NCI-H2107 treated with DMSO at 0.1 percent for 48 hours (cell line): ENCODE data around the gene TMEM219.
A peak's percentile ranks its signal among the peaks of the same experiment; 100 is the strongest.

Experiments
- DNase-seq: peaks from one replicate; lab custom pipeline; 2025; ENCODE audit not compliant: unreplicated experiment; lab: John Stamatoyannopoulos, UW

The TMEM219 gene

GRCh38 chr16:29994600-29995323 is 32.9 kb downstream of the TMEM219 start:
- no peak for DNase-seq

GRCh38 chr16:29995324-29995910 is 33.5 kb downstream of the TMEM219 start, which contains the start of gene HIRIP3:
Gene HIRIP3 (minus strand): TSS chr16:29995617. CDS start chr16:29995605, 12 bp downstream.
- peak; percentile 70 for DNase-seq

DNA sequence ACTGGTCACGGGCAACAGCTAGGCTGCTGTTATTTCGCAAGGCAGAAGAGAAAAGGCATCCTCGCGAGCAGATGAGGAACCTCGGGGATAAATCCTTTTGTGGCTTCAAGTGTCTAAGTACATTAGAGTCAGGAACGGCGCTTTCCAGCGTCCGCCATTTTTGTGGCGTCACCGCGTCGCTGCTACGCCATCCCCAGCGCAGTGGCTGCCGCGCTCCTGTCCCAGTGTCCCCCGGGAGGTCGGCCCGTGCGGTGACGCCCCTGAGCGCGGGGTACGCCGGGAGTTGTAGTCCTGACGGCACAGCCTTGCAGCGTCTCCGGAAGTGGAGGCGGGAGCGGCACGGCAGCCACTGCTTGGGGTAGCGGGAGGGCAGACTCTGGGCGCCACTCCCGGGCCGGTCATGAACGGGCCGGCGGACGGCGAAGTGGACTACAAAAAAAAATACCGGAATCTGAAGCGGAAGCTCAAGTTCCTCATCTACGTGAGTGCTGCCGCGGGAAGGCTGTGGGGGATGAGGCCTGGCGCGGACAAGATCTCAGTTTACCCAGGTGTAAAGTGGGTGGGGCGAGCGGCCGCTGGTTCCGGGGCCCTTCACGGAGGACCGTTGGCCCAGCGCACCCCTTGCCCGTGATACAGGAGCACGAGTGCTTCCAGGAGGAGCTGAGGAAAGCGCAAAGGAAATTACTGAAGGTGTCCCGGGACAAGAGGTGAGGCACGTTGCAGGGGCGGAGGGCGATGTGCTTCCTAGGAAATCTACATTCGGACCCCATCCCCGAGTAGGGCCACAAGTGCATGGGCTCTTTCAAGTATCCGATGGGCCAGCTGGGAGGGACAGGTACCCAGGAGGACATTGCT is 34.3 kb downstream of the TMEM219 start, which contains the start of gene INO80E:
Gene INO80E (plus strand): TSS at position 331 of the 855 bp plus-strand sequence. CDS start 70 bp downstream, at position 401.
- peak; percentile 94 for DNase-seq

DNA sequence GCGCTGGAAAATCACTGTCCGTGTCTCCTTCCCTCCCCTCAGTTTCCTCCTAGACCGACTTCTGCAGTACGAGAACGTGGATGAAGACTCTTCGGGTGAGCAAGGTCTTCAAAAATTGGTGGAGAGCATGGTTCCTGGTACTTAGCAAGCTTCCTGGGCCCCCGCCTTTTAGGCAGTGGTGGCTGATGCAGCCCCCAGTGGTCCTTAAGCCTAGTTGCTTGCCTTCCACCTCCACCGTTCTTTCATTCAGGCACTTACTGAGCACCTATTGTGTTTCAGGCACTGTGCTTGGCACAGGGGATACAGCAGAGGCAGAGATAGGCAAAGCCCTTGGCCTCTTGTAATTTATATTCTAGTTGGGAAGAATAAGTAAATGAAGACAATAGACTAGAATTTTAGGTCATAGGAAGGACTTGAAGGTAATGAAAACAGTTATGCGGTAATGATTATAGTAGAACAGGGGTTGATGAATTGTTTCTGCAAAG is 34.9 kb downstream of the TMEM219 start:
- no peak for DNase-seq

DNA sequence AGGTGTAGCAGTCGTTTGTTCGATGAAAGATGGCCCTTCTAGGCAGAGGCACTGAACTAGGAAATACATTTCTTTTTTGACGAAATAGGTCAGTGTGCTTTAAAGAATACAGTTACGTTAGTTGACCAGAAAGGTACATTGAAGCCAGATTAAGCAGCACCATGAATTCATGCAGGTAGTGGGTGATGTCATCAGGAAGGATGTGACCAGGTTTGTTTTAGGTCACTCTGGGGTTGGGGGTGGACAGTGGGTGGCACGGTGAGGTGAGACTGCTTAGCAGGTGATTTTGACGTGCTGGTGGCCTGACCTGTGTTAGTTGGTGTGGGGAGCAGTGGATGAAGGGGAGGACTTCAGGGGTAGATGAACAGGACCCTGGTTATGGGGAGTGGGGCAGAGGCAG is 37.7 kb downstream of the TMEM219 start:
- DNase-seq: no peak

DNA sequence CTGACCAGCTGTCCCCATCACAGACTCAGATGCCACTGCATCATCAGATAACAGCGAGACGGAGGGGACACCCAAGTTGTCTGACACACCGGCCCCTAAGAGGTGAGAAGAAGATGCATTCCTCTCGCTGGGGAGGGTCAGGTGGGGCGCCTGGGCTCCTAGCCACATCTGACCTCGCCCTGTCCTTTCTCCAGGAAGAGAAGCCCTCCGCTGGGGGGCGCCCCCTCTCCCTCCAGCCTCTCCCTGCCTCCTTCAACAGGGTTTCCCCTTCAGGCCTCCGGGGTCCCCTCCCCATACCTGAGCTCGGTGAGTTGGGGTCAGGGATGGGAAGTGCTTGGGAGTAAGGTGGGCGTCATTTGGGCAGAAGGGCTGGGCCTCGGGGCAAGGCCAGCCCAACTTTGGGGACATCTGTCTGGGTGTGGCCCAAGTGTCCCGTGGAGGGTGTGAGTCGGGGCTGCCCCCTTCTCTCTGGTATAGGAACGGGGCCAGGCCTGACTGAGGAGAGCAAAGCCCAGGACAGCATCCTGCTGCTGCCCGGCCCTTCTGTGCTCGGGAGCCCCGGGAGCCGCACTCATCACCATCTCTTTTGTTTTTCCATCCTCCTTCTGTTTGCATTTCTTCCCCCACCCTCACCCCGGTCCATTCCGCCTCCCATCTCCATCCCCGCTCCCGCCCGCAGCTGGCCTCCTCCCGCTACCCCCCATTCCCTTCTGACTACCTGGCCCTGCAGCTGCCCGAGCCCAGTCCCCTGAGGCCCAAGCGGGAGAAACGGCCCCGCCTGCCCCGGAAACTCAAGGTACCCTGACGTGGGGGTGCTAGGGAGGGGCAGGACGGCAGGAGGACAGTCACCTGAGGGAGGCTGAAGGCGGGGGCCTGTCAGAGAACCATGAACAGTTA is 39.1 kb downstream of the TMEM219 start:
- peak; percentile 50 for DNase-seq

DNA sequence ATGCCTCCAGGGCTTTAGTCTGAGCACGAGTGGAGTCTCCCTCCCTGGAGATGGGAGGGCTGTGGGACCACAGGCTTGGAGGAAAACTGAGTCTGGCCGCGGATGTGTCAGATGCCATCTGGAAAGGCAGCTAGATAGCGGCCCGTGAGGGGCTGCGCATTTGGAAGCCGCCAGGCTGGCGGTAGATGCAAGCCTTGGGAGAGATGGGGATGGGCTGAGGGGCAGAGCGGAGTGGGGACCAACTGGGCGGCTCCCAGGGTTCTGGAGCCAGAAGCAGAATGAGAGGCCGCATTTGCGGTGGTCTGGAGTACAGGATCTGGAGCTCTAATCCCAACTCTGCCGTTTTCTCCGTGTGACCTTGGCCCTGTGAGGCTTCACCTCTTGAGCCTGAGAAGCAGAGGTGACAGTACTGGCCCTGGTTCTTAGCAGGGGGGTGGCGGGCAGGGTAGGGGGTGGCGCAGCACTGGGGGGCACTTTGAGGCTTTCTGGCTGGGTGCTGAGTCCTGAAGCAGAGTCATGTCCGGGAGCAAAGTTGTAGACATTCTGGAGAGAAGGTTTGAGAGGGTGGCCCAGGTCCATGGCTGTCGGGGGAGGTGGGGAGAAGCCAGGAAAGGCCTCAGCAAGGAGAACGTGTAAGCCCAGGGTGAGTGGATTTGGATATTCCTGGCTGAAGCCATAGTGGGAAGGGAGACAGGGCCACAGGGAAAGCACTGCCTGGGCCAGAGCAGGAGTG is 40.9 kb downstream of the TMEM219 start:
- DNase-seq: no peak

- peak; percentile 68 for DNase-seq
These were observed 42.0 kb downstream of the TMEM219 start for GRCh38 chr16:30003670-30004423.

- DNase-seq: no peak
These were observed 42.5 kb downstream of the TMEM219 start for GRCh38 chr16:30004424-30004776.

DNA sequence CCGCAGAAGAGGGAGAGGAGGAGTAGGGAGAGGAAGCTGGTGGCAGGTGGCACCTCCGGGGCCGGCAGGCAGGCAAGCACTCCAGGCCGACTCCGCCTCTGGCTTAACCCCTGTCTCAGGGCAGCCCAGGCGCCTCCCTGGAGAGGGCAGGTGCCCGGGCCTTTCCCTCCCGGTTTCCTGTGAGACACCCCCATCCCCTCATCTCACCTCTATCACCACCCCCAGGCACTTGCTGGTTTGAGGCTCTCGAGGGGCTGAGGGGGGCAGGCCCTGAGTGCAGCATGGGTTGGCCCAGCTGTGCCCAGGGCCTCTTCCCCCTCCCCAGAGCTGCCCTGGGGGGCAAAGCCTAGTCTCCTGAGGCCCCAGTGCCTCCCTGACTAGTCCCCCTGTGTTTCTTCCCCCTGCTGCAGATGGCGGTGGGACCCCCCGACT is 42.9 kb downstream of the TMEM219 start:
- DNase-seq: peak; percentile 58

DNA sequence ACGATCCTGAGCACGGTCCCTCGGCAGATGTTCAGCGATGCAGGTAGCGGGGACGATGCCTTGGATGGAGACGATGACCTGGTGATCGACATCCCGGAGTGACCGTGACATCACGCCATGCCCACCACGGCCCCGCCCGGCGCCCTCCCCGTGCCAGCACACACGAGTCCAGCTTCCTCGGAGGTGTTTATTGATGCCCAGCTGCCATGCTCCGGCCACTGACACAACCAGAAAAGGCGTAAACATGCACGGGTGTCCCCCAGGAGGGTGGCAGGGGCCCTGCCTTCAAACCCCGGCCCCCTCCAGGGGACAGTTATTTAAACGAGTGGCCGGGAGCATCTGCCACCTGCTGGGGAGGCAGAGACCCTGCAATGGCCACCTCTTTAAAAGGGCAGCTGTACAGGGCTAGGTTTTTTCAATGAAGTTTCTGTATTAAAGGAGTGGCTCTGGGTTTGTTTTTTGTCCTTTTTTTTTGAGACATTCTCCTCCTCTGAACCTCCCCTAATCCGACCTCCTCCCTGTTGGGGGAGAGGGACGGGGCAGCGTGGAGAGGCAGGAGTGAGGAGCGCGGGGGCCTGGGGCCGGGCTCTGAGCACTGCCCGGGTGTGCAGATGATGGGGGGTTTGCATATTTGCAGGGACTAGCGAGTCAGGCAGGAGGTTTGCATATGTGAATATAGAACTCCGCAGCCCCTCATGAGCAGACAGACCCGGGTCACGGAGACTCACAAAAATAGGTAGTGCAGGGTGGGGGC is 43.6 kb downstream of the TMEM219 start:
- no peak for DNase-seq

GRCh38 chr16:30006095-30006473 is 44.2 kb downstream of the TMEM219 start:
- no peak for DNase-seq

DNA sequence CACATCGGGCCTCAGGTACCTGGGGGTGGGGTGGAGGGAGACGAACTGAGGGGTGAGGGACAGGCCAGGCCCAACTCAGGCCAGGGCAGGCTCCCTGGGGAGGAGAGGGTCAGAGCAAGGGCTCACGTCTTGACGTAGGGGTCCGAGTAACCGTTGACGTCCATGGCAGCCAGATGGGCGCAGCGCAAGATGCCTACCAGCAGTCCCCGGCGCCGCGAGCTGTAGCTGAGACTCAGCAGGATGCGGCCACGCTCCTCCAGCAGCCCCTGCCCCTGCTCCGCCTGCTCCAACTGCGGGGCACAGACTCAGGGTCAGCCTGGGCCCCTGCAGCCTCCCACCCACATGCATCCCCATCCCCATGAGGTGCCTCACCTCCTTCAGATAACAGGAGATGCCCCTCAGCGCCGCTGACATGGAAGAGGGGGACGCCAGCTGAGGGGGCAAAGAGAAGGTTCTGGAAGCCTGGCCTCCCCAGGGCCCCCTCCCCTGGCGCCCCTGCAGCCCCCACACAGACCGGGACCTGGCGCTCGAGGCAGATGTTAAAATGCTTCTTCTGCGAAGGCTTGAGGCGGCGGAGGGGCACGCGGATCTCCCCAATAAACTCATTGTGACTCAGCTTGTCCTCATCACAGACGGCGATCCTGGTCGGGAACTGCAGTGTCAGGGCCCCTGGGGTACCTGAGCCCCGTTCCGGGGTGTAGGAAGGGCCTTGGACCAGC is 44.9 kb downstream of the TMEM219 start:
- no peak for DNase-seq

DNA sequence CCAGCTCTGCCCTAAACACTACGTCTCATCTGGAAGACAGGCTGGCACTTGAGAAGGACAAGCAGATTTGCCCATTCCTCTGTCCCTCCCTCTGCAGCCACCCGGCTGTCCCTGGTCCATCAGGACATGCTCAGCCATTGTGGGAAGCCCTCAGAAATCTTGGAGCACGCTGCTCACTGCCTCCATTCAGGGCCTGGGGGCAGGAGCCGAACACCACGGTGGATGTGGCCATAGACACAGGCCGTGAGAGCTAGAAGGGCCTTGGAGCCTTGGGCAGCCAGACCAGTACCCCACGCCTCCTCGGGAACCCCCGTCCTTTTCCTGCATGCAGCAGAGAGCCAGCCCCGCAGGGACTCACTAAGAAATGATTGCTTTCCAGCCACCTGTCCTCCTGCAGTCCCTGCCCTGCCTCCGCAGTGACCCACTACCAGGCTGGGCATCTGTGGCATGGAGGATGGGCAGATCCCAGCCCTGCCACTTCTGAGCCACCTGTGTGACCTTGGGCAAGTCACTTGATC is 45.6 kb downstream of the TMEM219 start:
- DNase-seq: no peak

DNA sequence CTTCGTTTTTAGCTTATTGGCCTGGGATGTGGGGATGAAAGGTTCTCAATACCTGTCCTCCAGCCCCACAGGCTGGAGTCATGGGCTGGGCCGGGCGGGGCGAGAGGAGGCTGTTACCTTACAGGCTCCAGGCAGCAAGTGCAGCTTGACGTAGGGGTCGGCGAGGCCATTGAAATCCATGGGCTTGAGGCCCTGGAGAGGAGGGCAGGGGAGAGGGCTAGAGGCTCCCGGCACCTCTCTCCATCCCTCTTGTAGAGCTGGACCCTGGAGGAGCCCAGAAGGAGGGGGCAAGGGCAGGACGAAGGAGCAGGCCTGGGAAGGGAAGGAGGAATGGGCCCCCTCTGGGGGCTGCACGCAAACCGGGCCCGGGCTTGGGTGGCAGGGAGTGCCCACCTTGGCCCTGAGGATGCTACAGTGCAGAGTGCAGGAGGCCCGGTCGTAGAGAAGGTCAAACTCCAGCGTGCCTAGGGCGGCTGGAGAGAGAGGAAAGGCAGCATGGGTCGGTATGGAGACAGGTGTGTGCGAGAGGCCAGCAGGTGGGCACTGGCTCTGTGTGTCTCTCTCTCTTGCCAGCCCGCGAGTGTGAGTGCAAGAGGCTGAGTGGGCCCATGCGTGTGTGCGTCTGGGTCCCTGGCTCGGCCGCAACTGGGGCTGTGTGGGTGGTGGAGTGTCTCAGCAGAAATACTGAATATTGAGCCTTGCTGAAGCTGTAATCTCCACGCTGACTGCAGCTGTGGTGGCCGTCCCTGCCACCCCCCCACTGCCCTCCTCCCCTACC is 47.4 kb downstream of the TMEM219 start:
- DNase-seq: no peak

DNA sequence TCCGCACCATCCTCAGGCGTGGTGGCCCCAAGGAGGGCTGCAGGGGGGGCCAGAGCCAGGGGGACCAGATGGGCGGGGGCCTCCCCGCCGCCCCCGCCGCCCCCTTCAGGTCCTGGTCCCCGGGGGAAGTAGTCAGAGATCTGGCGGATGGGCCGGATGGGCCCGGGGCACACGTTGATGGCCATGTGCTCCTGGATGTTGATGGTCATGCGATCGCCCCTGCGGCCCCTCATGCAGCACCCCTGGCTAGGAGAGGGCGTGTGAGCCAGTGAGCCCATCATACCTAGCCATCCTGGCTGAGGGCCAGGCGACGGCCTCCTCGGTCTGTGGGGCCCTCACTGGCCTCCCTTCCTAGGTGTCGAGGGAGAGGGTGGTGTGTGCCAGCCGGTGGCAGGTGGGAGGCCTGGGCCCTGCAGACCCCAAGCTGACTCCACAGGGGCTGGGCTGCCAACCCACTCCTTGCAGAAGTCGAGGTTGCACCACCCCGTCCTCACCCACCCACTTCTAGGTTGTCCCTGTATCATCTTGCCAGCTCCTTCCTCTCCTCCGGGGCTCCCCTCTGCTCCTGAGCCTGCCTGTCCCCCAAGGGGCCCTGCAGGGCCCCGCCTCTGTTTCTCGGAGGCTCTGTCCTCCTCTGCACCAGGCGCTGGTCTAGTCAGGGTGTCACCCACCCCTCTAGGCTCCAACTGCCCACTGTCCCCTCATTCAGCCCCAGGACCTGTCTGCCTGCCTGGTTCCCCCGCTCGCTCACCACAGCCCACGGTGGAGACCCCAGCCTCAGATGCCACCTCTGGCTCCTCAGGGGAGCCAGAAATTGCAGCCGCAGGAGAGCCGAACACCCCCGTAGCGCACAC is 48.3 kb downstream of the TMEM219 start:
- no peak for DNase-seq
